ACC112 (cell line): ENCODE measurements around the gene MYCN.

Source experiments
- H2AFZ ChIP-seq: fragments of 200-600 bp; sonication (generic); one replicate; pipeline ENCODE4 v1.6.0; 2017; ENCODE audit warnings: antibody characterized with exemption, low read length; ENCODE audit not compliant: unreplicated experiment
- H3K27ac ChIP-seq: fragments of 200-600 bp; sonication (generic); 2 replicates; pipeline ENCODE4 v1.5.1; 2014; ENCODE audit warnings: low read depth, mild to moderate bottlenecking, antibody characterized with exemption, low read length, moderate library complexity
- H3K27me3 ChIP-seq: fragments of 200-600 bp; sonication (generic); 2 replicates; pipeline ENCODE4 v1.6.1; 2014; ENCODE audit warnings: mild to moderate bottlenecking, antibody characterized with exemption, low read length, moderate library complexity, mixed read lengths; ENCODE audit not compliant: insufficient read depth
- H3K36me3 ChIP-seq: fragments of 200-600 bp; sonication (generic); 2 replicates; pipeline ENCODE4 v1.6.1; 2016; ENCODE audit warnings: mild to moderate bottlenecking, antibody characterized with exemption, low read length, moderate library complexity, mixed read lengths; ENCODE audit not compliant: insufficient read depth
- H3K4me1 ChIP-seq: fragments of 200-600 bp; sonication (generic); one replicate; pipeline ENCODE4 v1.6.1; 2016; ENCODE audit warnings: low read length, mixed read lengths; ENCODE audit not compliant: insufficient read depth, unreplicated experiment, control insufficient read depth
- H3K4me3 ChIP-seq: fragments of 200-600 bp; sonication (generic); 2 replicates; pipeline ENCODE4 v1.5.1; 2014; ENCODE audit warnings: mild to moderate bottlenecking, low read depth, low read length
- H3K79me2 ChIP-seq: fragments of 200-600 bp; sonication (generic); one replicate; pipeline ENCODE4 v1.6.0; 2016; ENCODE audit warnings: low read length; ENCODE audit not compliant: control insufficient read depth, unreplicated experiment, insufficient read depth

MYCN gene

DNA sequence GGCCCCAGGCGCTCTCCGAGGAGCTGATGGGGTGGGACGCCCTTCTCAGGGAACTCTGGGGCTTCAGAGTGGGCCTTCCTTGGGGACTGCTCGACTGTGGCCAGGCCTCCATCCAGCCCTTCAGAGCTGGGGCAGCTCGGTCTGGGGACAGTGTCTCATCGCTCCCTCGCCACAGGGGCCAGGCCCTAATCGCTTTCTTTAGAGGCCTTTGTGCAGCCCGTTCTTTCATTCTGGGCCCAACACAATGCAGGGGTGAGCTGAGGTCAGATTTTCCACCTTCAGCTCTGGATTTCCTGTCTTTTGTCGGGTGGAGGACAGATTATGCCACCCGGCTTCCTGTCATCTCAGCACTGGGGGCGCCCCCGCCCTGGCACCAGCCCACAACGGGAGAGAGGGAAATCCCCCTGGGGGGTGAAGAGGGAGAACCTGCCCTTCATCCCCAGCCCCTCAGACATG, 25.2 kb downstream of the MYCN start:
- Histone ChIP-seq H3K4me3 (no peak overlapping the region), H3K79me2 (no peaks in the 10 kb centered on the region), H3K4me1 (no peaks in the 10 kb centered on the region), H3K36me3 (no peaks in the 10 kb centered on the region), H3K27me3 (no peaks in the 10 kb centered on the region), H2AFZ (no peak overlapping the region), H3K27ac (no peak overlapping the region)

DNA sequence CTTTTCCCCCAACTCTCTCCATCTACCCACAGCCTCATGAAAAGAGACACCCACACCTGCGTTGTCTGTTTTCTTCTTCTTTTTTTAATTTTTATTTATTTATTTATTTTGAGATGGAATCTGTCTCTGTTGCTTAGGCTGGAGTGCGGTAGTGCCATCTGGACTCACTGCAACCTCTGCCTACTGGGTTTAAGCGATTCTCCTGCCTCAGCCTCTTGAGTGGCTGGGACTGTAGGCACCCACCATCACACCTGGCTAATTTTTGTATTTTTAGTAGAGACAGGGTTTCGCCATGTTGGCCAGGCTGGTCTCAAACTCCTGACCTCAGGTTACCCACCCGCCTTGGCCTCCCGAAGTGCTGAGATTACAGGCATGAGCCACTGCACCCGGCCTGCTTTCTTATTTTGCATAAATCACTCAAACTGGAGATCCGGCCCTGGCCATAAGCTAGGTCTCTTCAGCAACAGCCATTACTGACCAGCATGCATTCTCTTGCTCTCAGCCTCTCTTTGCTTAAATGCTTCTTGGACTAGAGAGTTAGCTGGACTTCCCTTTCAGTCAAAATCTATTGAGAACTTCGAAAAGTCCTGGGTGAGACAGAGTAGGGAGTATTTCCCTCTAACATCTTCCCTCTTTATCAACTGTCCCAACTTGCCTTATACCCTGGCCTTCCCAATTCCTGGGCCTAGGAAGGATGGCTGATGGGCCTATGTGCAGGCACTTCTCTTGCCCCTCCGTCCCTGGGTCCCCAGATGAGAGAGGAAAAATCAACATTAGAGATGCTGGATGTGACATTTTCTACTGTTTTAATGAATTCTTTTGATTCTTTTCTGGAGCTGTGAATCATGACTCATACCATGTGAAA, 27.3 kb downstream of the MYCN start:
- H3K79me2 ChIP-seq: no peaks in the 10 kb centered on the region
- no peak overlapping the region for H2AFZ ChIP-seq
- H3K27me3 ChIP-seq: no peaks in the 10 kb centered on the region
- no peak overlapping the region for H3K4me3 ChIP-seq
- no peaks in the 10 kb centered on the region for H3K4me1 ChIP-seq
- H3K27ac ChIP-seq: no peak overlapping the region
- H3K36me3 ChIP-seq: no peaks in the 10 kb centered on the region

DNA sequence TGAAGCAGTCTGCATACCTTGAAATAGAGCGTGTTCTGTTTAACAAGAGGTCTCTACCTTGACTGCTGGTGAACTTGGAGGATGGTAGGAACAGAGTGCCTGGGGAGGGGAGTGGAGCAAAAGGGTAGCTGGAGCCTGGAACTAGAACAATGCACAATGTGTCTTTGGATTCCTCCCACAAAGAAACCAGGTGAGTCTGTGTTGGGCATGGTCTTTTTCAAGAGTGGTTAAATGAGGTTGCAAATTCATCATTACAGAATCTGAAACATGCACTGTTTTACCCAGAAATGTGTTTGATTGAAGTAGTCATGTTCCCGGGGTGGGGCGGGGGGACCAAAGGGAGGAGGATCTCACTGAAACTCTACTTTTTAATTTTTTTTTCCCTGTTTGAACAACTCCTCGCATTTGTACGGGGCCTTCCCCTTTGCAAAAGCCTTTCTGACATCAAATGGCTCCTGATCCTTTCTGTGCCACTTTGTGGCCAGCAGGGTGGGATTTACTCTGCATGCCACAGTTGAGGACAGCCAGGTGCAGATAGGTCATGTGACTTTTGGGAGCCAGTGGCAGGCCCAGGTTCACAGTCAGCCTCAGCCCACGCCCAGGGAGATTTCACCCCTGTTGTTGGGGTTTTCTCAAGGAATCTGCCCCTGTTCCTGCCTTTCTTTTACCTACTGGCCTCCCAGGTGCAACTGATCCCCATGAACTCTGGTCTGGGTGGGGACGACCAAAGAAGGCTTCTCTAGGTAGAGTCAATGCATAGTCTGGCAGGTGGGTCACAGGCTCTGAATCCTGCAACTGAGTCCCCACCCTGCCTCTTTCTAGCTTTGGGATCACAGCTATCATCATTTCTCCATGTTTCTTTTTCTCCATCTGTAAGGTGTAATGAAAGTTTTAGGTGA, 28.2 kb downstream of the MYCN start:
- Histone ChIP-seq H3K4me1 (no peaks in the 10 kb centered on the region), H2AFZ (no peak overlapping the region), H3K36me3 (no peaks in the 10 kb centered on the region), H3K4me3 (no peak overlapping the region), H3K27me3 (no peaks in the 10 kb centered on the region), H3K79me2 (no peaks in the 10 kb centered on the region), H3K27ac (no peak overlapping the region)

DNA sequence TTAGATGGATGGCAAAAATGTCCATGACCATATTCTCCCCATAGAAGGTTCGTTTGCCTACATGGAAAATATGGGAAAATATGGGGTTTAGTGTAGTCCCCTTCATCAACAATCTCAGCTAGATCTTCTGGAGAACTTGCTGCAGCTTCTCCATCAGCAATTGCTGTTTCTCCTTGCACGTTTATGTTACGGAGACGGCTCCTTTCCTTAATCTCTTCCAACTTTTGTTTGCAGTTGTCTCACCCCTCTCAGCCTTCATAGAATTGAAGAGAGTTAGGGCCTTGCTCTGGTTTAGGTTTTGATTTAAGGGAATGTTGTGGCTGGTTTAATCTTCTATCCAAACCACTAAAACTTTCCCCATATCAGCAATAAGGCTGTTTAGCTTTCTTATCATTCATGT, 28.9 kb downstream of the MYCN start:
- H3K27ac ChIP-seq: no peak overlapping the region
- H3K27me3 ChIP-seq: no peaks in the 10 kb centered on the region
- H3K4me3 ChIP-seq: no peak overlapping the region
- H3K36me3 ChIP-seq: no peaks in the 10 kb centered on the region
- no peaks in the 10 kb centered on the region for H3K4me1 ChIP-seq
- no peaks in the 10 kb centered on the region for H3K79me2 ChIP-seq
- no peak overlapping the region for H2AFZ ChIP-seq

DNA sequence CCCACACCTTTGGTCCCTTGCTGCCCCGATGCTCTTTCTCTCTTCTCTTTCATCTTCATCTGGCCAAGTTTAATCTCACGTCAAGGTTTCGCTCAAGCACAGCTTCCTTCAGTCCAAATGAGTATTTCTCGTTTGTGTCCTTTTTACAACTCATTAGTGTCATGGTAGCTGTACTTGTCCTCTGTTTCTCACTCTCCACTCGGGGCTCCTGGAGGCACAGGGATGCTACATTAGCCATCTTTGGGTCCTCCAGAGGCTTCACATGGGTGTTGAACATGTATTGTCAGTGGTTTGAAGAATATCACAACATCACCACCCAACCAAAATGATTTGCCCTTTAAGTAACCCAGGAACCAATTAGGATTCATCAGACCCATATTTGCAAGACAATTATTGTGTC, 30.4 kb downstream of the MYCN start:
- H3K36me3 ChIP-seq: no peaks in the 10 kb centered on the region

DNA sequence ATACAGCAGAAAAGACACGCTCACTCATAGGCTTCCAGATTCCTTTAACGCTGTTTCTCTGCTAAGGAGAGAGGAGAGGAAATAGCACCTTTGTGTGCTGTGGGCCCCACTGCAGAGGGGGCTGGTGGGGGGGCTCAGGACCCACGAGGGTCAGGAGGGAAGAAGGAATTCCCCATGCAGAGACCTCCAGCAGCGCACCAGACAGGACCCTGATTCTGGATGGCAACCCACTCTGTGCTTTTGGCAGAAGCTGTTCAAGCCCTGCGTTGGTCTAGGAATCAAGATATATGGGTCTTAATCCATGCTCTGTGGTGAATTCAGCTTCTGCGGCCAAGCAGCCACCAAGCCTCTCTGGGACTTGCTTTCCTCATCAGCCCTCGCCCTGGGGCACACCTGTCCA, 31.0 kb downstream of the MYCN start:
- no peak overlapping the region for H2AFZ ChIP-seq
- no peaks in the 10 kb centered on the region for H3K79me2 ChIP-seq
- no peak overlapping the region for H3K4me3 ChIP-seq
- no peaks in the 10 kb centered on the region for H3K27me3 ChIP-seq
- H3K36me3 ChIP-seq: no peaks in the 10 kb centered on the region
- no peaks in the 10 kb centered on the region for H3K4me1 ChIP-seq
- H3K27ac ChIP-seq: no peak overlapping the region

More for the DNA sequence above, 30.4 kb downstream of the MYCN start:
- H3K4me3 ChIP-seq: no peak overlapping the region
- no peaks in the 10 kb centered on the region for H3K4me1 ChIP-seq
- H3K27me3 ChIP-seq: no peaks in the 10 kb centered on the region
- no peak overlapping the region for H2AFZ ChIP-seq
- no peaks in the 10 kb centered on the region for H3K79me2 ChIP-seq
- H3K27ac ChIP-seq: no peak overlapping the region

DNA sequence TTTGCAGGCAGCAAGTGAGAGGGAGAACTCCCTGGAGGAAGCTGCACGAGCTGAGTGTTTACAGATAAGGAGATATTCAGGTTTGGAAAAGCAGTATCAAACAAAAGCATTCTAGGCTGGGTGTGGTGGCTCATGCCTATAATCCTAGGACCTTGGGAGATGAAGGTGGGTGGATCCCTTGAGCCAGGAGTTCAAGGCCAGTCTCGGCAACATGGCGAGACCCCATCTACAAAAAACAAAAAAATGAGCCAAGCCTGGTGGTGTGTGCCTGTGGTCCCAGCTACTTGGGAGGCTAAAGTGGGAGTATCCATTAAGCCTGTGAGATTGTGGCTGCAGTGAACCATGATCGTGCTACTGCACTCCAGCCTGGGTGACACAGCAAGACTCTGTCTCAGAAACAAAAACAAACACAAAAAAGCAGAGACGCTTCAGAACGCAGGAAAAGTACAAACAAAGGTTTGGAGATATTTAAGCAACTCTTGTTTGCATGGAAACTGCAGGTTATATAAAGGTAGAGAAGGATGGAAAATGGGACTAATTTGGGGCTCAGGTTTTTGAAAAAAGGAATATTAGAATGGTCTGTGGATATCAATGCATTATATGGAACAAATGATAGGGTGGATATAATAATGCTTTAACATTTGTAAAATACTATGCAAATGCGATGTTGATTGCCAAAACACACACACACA, 31.6 kb downstream of the MYCN start:
- H3K27ac ChIP-seq: no peak overlapping the region

DNA sequence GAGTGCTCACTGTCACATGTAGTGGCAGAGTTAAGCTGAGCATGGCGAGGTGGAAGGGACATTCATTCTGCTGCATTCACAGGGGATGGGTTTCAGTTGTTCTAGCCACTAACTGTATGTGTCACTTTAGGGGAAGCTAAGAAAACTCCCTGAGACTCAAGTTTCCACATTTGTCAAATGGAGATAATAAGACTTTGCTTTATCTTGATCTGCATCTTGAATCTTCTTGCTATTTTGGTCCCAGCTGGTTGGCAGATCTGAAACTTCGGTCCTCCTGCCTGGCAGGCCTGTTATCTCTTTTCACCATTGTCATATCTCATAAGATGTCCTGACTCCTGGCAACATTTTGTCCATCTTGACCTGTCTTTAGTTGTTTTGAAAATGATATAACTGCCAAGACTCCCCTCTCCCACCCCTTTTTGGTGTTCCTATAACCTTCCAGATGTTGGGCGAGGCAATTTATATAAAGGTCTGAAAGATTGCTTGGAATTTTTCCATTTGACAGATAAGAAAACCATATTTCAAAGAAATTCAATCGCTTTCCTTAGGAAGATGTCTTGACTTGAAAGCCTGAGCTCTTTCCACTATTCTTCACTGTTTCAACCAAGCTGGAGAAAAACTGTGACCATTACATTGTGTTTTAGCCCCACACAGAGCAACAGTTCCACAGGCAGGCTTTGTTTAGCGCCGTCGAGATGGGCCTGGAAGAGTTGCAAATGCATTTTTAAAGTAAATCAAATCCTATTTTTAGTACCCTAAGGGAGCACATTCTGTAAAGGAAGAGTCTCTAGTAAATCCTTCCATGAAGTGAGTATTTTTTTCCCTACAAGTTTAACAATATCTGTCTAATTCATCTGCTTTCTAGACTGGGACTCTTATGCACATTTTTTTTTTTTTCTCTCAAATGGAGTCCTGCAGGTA, 33.4 kb downstream of the MYCN start:
- Histone ChIP-seq H2AFZ (no peak overlapping the region), H3K27ac (no peak overlapping the region), H3K4me3 (no peak overlapping the region), H3K36me3 (no peaks in the 10 kb centered on the region), H3K4me1 (no peaks in the 10 kb centered on the region), H3K79me2 (no peaks in the 10 kb centered on the region), H3K27me3 (no peaks in the 10 kb centered on the region)

More for the DNA sequence above, 31.6 kb downstream of the MYCN start:
- H3K36me3 ChIP-seq: no peaks in the 10 kb centered on the region
- H3K27me3 ChIP-seq: no peaks in the 10 kb centered on the region
- no peak overlapping the region for H2AFZ ChIP-seq
- H3K79me2 ChIP-seq: no peaks in the 10 kb centered on the region
- no peaks in the 10 kb centered on the region for H3K4me1 ChIP-seq
- no peak overlapping the region for H3K4me3 ChIP-seq

DNA sequence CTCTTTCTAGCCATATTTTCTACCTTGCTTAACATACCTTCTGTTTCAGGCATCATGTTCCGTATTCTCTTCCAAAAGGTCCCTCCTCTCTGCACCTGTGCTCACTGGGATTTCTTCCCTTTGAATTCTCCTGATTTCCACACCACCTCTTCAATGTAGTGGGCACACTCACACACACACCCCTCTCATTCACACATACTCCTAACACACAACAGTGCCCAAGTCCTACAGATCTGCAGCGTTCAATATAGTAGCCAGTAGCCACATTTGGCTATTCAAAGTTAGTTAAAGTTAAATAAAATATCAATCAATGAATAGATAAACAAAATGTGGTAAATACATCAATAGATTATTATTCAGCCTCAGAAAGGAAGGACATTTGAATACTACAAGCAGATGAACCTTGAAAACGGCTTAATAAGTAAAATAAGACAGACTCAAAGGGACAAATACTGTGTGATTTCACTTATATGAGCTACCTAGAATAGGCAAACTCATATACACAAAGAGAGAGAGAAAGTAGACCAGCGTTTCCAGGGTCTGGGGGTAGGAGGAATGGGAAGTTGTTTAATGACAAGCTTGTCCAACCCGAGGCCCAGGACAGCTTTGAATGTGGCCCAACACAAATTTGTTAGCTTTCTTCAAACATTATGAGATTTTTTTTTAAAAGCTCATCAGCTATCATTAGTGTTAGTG, 34.4 kb downstream of the MYCN start:
- no peaks in the 10 kb centered on the region for H3K79me2 ChIP-seq
- no peaks in the 10 kb centered on the region for H3K27me3 ChIP-seq
- no peak overlapping the region for H3K27ac ChIP-seq
- H2AFZ ChIP-seq: no peak overlapping the region
- H3K4me3 ChIP-seq: no peak overlapping the region
- H3K36me3 ChIP-seq: no peaks in the 10 kb centered on the region
- no peaks in the 10 kb centered on the region for H3K4me1 ChIP-seq
